GM12878 (cell line): Measurements from ENCODE around the gene HMCN1. TPM values are rescaled to one million over a fixed set of nuclear protein-coding genes. Genes with fewer than 3 reads are reported as not detected.

Experiments
- ATF2 ChIP-seq: IDR thresholded peaks from 2 replicates; pipeline ENCODE4 v1.6.1; 2012; ENCODE audit warnings: low read length, inconsistent platforms
- BRCA1 ChIP-seq: IDR thresholded peaks from 2 replicates; pipeline ENCODE4 v1.6.1; 2011; ENCODE audit warnings: low read depth, low read length, improper control_type of control experiment
- CBFB ChIP-seq: IDR thresholded peaks from 2 replicates; pipeline ENCODE4 v1.6.1; 2016; ENCODE audit warnings: antibody characterized with exemption, low read depth
- CEBPB ChIP-seq, 2 experiments: fragments of 150-350 bp in 1 of 2; IDR thresholded peaks; 2 replicates each; pipeline ENCODE4 v1.6.1; 2012 to 2014; ENCODE audit warnings: low read depth in 2 of 2, low read length in 2 of 2, borderline replicate concordance in 1 of 2, inconsistent platforms in 1 of 2
- DPF2 ChIP-seq: fragments of 450-650 bp; IDR thresholded peaks from 2 replicates; pipeline ENCODE4 v1.6.1; 2017; ENCODE audit warnings: mild to moderate bottlenecking
- EED ChIP-seq: sonication (generic); IDR thresholded peaks from 2 replicates; pipeline ENCODE4 v1.6.1; 2016; ENCODE audit warnings: antibody characterized with exemption, low read depth
- ESRRA ChIP-seq: IDR thresholded peaks from 2 replicates; pipeline ENCODE4 v1.6.1; 2012; ENCODE audit warnings: mild to moderate bottlenecking, low read length, improper control_type of control experiment
- ETV6 ChIP-seq, 2 experiments: fragments of 450-650 bp in 1 of 2; IDR thresholded peaks in 1 of 2; conservative IDR thresholded peaks in 1 of 2; 2 replicates each; pipeline ENCODE4 v1.6.1; 2014; ENCODE audit warnings: antibody characterized with exemption in 1 of 2, borderline replicate concordance in 1 of 2, low read depth in 1 of 2, mild to moderate bottlenecking in 1 of 2, moderate library complexity in 1 of 2
- FOXK2 ChIP-seq: fragments of 450-650 bp; IDR thresholded peaks from 2 replicates; pipeline ENCODE4 v1.6.1; 2017; ENCODE audit warnings: mild to moderate bottlenecking, moderate library complexity
- NBN ChIP-seq: fragments of 450-650 bp; IDR thresholded peaks from 2 replicates; pipeline ENCODE4 v1.6.1; 2016
- NFYA ChIP-seq: IDR thresholded peaks from 2 replicates; pipeline ENCODE4 v1.6.1; 2011; ENCODE audit warnings: low read depth, mild to moderate bottlenecking, low read length, improper control_type of control experiment, borderline replicate concordance
- PBX3 ChIP-seq: IDR thresholded peaks from 2 replicates; pipeline ENCODE4 v1.6.1; 2011; ENCODE audit warnings: mild to moderate bottlenecking, low read depth, low read length, moderate library complexity; ENCODE audit not compliant: insufficient replicate concordance
- POLR2AphosphoS2 ChIP-seq: IDR thresholded peaks from 2 replicates; pipeline ENCODE4 v1.6.1; 2011; ENCODE audit warnings: low read depth, mild to moderate bottlenecking, low read length, improper control_type of control experiment, moderate library complexity
- PRDM15 ChIP-seq: fragments of 450-650 bp; formaldehyde crosslinking; IDR thresholded peaks from 2 replicates; pipeline ENCODE4 v1.4.0; 2020; ENCODE audit warnings: mild to moderate bottlenecking, moderate library complexity
- SIX5 ChIP-seq: IDR thresholded peaks from 2 replicates; pipeline ENCODE4 v1.6.1; 2011; ENCODE audit warnings: mild to moderate bottlenecking, low read depth, low read length, moderate library complexity; ENCODE audit not compliant: severe bottlenecking
- SKIL ChIP-seq: fragments of 450-650 bp; IDR thresholded peaks from 2 replicates; pipeline ENCODE4 v1.6.1; 2017; ENCODE audit warnings: mild to moderate bottlenecking, low read depth, inconsistent platforms; ENCODE audit not compliant: poor library complexity, severe bottlenecking
- SREBF1 ChIP-seq: IDR thresholded peaks from 2 replicates; pipeline ENCODE4 v1.6.1; 2012; ENCODE audit warnings: mild to moderate bottlenecking, low read length
- SREBF2 ChIP-seq: IDR thresholded peaks from 2 replicates; pipeline ENCODE4 v1.6.1; 2012; ENCODE audit warnings: mild to moderate bottlenecking, low read length
- TCF12 ChIP-seq: IDR thresholded peaks from 2 replicates; pipeline ENCODE4 v1.6.1; 2011; ENCODE audit warnings: low read depth, mild to moderate bottlenecking, low read length
- TCF7 ChIP-seq: IDR thresholded peaks from 2 replicates; pipeline ENCODE4 v1.6.1; 2014; ENCODE audit warnings: antibody characterized with exemption, borderline replicate concordance
- WRNIP1 ChIP-seq: IDR thresholded peaks from 2 replicates; pipeline ENCODE4 v1.6.1; 2011; ENCODE audit warnings: low read depth, low read length, improper control_type of control experiment, borderline replicate concordance
- ZNF24 ChIP-seq: fragments of 450-650 bp; IDR thresholded peaks from 2 replicates; pipeline ENCODE4 v1.6.1; 2017; ENCODE audit warnings: antibody characterized with exemption, mild to moderate bottlenecking
- ZZZ3 ChIP-seq: IDR thresholded peaks from 2 replicates; pipeline ENCODE4 v1.6.1; 2011; ENCODE audit warnings: low read depth; ENCODE audit not compliant: control insufficient read depth, insufficient read length
- polyA plus RNA-seq, 11 experiments: library from polyadenylated mRNA; depleted of rRNA in 4 of 11; unstranded in 6 of 11; stranded (reverse) in 5 of 11; fragments of >200 nt; fragmentation: Nextera tagmentation in 4 of 11; fragmentation: Illumina TruSeq in 1 of 11; extraction: Ambion mirVana in 4 of 11; extraction: Trizol in 1 of 11; gene quantifications; 1 replicate in 1 of 11; 2 replicates in 10 of 11; pipeline versions ENCODE4 v1.2.1 to v1.2.3, GENCODE V29; 2011 to 2016; ENCODE audit warnings: inconsistent platforms in 2 of 11, missing spikeins in 2 of 11, low read depth in 1 of 11
- total RNA-seq, 4 experiments: library from RNA; depleted of rRNA in 3 of 4; stranded (reverse); fragments of >200 nt in 3 of 4; fragmentation: Illumina TruSeq in 1 of 4; extraction: Trizol in 1 of 4; gene quantifications; 2 replicates each; pipeline versions ENCODE4 v1.2.1 to v1.2.3, GENCODE V29; 2013 to 2021

HMCN1 gene
- total and polyA plus RNA-seq, 10 of the 15 experiments (the other 5 are each of a cell fraction or from before 2014, with no cell fraction given) = under 0.01 to 0.07 TPM; not detected in 8

- no peak for TF ChIP-seq PRDM15 (CRISPR knock-in tag)
- TF ChIP-seq WRNIP1 = no peak
- TF ChIP-seq SREBF2 = no peak
- TF ChIP-seq BRCA1 = no peak
- TF ChIP-seq NFYA = no peak
- TF ChIP-seq SIX5 = no peak
- no peak for TF ChIP-seq ETV6 (conservative IDR thresholded peaks at IDR 0.05 in 1 of 2, IDR thresholded peaks at IDR 0.05 in 1 of 2; ENCODE audit: borderline replicate concordance in 1 of 2, low read depth in 1 of 2)
- TF ChIP-seq ESRRA = no peak
- 0 out of 2 replicates have a peak, but pooled peaks have one; percentile 54 for TF ChIP-seq TCF12
- TF ChIP-seq ATF2 = 0 out of 2 replicates have a peak, but pooled peaks have one; percentile 28
- TF ChIP-seq NBN = no peak
- no peak for TF ChIP-seq TCF7
- no peak for TF ChIP-seq ZZZ3
- TF ChIP-seq CEBPB (IDR thresholded peaks at IDR 0.05; ENCODE audit: borderline replicate concordance in 1 of 2, low read depth in 2 of 2, low read length in 2 of 2) = no peak
- TF ChIP-seq ZNF24 = no peak
- peak; percentile 67 for TF ChIP-seq EED
- no peak for TF ChIP-seq SREBF1
- peak; percentile 56; the same call in 1 of the 2 replicates for TF ChIP-seq DPF2
- TF ChIP-seq POLR2AphosphoS2 = no peak
- no peak for TF ChIP-seq FOXK2
- no peak for TF ChIP-seq PBX3
- no peak for TF ChIP-seq SKIL
- no peak for TF ChIP-seq CBFB
Observed at GRCh38 chr1:186194107-186194756, 460.0 kb downstream of the HMCN1 start (continued).
